ENCODE results near the gene DRC7. TPM values are rescaled to one million over a fixed set of nuclear protein-coding genes. Genes with fewer than 3 reads are reported as not detected.

The DRC7 gene
- total RNA-seq, 2 donors from 2014 or later: not detected

DNA sequence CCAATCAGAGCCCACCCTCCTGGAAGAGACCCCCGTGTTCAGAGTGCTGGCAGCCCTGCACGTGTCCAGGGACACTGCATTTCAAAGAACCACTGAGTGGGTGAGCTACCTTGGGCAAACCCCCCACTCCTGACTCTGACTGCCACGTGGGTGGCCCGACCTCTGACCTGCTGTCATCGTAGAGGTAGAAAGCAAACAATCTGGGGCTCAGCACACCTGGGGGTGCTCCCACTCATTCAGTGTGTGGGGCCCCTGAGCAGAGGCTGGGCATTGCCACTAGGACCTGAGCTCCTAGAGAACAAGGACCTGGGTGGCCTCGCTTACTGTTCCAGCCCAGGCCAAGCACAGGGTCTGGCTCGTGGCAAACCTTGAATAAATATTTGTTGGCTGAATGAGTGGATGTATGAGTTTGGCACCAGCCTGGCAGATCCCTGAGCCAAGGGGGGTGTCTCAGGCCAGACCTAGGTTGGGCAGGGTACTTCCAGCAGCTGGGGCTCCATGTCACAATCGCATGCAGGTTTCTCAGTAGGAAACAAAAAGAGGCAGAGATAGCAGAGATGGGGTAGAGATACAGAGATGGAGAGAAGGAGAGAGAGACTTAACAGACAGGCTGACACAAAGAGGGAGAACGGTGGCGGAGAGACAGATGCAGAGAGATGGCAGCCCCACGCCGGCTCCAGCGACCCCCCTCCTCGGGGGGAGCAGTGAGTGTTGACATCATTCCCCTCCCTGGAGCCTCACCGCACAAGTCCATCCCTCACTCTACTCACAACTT lies 5.4 kb upstream of the DRC7 start:
- DNase-seq (ENCODE audit: low spot score): no peak

DNA sequence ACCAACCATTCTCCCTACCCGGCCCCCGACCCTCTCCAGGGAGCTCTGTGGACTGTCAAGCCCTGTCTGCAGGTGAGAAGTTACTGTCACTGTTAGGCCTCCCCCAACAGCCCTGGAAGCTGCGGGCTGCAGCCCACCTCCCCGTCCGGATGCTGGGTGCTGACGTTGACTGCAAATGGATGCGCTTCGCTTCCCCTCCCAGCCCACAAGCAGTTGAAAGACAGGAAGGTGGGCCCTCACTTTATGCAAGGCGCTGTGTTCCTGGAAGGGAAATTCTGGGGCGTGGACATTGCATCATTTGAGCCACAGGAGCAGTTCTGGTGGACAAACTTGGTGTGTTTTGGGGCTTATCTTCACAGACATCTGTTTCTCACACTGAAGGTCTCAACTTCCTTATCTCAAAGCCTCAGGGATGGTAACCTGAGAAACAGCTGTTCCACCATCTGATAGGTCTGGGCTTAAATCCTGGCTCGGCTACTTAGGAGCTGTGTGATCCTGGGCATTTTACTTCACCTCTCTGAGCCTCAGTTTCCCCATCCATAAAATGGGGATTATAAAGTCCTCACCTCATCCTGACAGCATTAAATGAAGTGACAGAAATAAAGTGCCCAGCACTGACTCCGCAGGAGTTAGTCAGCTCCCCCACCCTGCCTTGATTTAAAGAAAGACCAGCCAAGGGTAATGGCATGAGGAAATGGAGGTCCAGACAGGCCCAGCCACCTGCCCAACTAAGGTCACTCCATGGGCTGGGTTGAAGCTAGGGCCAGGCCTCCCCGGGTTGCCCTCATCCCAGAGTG lies 4.6 kb upstream of the DRC7 start:
- no peak for DNase-seq (ENCODE audit: low spot score)
- intact Hi-C loops (cut with DNase I): no loop called here

More for the DNA sequence above, 5.4 kb upstream of the DRC7 start:
- intact Hi-C loops (cut with DNase I): no loop called here

DNA sequence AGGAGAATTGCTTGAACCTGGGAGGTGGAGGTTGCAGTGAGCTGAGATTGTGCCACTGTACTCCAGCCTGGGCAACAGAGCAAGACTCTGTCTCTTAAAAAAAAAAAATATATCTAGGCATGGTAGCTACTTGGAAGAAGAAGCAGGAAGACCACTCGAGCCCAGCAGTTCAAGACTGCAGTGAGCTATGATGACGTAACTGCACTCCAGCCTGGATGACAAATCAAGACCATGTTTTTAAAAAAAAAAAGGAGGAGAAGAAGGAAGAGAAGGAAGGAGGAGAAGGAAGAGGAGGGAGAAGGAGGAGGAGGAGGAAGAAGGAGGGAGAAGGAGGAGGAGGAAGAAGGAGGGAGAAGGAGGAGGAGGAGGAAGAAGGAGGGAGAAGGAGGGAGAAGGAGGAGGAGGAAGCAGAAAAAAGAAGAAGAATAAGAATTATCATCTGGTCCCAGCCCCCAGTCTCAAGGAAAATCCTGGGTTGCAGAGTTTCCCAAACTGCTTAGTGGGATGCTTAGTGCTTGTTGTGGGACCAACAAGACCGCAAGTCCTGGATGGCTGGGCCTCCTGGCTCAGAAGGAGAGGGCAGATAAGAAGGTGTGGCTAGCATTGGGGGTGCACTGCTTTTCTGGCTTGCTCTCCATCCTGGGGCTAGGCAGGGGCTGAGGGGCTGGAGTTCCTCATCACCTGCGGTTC lies 3.7 kb upstream of the DRC7 start:
- DNase-seq (ENCODE audit: low spot score): no peak
- intact Hi-C loops (cut with DNase I): no loop called here

DNA sequence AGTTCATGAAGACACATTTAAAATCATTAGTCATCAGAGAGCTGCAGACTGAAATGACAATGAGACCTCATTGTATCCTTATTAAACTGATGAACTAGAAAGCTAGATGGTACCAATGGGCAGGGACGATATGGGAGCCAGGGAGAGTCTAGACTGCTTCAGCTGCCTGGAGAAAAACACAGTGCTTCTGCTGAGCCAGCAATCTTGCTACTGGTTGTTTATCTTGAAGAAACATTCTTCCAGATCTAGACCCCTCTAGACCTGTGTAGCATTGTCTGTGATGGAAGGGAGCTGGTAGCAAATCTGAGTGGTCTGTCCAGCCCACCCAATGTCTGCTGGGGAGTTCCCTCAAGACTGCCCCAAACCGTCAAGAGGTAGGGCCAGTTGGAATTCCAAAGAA lies 2.0 kb upstream of the DRC7 start:
- intact Hi-C loops (cut with DNase I): no loop called here
- no peak for DNase-seq (ENCODE audit: low spot score)

- no peak for DNase-seq (ENCODE audit: low spot score)
- intact Hi-C loops (cut with DNase I): no loop called here
Observed at GRCh38 chr16:57693550-57693949, 1.1 kb upstream of the DRC7 start.

GRCh38 chr16:57694231-57694724 lies 328 bp upstream of the DRC7 start:
- no peak for DNase-seq (ENCODE audit: low spot score)
- intact Hi-C loops (cut with DNase I): no loop called here

- intact Hi-C loops (cut with DNase I): no loop called here
Observed at GRCh38 chr16:57695680-57696069, 1.1 kb downstream of the DRC7 start.

DNA sequence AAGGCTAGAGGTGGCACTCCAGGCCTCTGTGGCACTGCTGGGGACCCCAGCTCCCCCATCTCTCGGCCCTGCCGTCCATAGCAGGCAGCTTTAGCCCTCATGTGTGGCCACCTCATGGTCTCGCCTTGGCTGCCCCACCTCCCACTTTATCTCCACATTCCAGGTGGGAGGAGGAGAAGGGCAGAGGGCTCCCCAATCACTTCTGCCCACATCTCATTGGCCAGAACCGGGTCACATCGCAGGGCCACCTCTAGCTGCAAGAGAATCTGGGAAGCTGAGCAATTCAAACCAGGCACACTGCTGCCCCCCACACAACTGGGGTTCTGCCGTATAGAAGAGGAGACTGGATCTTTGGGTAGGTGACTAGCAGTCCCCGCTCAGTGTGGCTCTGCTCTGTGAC lies 1.6 kb downstream of the DRC7 start:
- DNase-seq (ENCODE audit: low spot score): no peak
- intact Hi-C loops (cut with DNase I): no loop called here

More at GRCh38 chr16:57695680-57696069, 1.1 kb downstream of the DRC7 start:
- DNase-seq (ENCODE audit: low spot score): no peak

- intact Hi-C loops (cut with DNase I): no loop called here
- DNase-seq (ENCODE audit: low spot score): no peak
Observed at GRCh38 chr16:57697896-57698537, 3.4 kb downstream of the DRC7 start.

- intact Hi-C loops (cut with DNase I): no loop called here
Observed at GRCh38 chr16:57698812-57699405, 4.3 kb downstream of the DRC7 start.

DNA sequence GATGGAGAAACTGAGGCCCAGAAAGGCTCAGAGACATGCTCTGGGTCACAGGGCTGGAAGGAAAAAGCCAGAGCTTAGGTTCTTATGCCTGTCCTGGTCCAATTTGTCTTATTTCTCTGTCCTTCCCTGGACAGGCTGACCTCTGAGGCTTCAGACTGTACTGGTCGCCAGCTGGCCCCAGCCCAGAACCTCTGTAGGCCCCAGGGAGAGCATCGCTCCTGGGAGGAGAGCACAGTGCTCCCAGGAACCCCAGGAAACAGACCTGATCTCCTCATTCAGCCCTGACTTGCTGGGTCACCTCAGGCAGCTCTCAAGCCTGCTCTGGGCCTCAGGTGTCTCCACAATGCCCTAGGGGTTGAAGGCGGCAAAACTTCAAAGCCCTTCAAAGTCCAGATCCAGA lies 4.9 kb downstream of the DRC7 start:
- intact Hi-C loops (cut with DNase I): no loop called here
- DNase-seq (ENCODE audit: low spot score): no peak

More at GRCh38 chr16:57698812-57699405, 4.3 kb downstream of the DRC7 start:
- no peak for DNase-seq (ENCODE audit: low spot score)

GRCh38 chr16:57699899-57700298 lies 5.3 kb downstream of the DRC7 start:
- intact Hi-C loops (cut with DNase I): no loop called here
- DNase-seq (ENCODE audit: low spot score): peak; percentile 74

DNA sequence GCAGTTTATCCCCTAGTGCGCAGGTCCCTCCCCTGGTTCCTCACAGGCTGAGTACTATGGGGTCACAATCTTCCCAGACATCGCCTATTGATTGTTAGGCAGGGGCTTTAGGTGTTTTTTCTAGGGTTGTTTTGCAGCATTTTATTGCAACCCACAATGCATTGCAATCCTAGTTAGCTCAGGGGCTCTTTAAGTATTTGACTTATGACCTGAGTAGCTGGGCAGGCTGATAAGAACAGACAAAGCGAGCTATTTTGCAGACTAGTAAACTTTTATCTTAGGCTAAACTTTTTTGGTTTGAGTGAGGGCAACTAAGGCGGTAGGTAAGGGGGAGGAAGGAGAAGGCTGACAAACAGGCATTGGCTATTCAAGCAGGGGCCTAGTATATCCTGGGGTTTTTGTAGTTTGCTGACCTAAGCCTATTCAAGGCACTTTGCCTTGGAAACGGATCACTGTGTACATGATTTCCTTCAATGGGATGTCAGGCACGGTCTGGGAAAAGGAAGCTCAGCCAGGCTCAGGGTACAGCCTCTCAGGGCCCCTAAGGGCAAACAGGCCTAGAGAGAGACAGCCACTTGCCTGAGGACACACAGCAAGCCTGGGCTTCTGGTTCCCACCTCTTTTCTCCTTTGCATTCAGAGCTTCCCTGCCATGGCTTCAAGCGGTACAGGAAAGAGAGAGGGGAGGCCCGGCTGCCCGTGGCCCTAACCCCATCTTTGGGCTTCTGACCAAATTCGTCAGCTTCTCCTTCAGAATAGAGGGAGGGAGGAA lies 6.4 kb downstream of the DRC7 start:
- DNase-seq (ENCODE audit: low spot score): no peak
- intact Hi-C loops (cut with DNase I): no loop called here

DNA sequence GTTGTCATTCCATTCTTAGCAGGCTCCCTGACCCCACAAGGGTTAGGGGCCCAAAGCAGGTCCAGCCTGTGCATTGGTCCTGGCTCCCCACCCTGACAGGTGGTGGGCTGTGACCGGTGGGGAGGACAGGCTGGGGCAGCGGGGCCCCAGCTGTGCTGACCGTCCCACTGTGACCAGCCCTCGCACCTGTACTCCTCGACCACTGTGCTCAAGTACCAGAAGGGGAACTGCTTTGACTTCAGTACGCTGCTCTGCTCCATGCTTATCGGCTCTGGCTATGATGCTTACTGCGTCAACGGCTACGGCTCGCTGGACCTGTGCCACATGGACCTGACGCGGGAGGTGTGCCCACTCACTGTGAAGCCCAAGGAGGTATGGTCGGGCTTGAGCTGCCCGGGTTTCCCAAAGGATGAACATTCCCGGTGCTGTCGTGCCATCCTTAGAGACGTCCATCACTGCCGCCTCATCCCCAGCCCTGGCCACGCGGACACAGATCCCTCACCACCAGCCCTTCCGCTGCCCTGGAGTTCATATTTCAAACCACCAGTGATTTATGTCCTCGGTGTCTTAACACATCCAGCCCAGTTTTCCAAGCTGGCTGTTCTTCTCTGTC lies 7.3 kb downstream of the DRC7 start:
- intact Hi-C loops (cut with DNase I): no loop called here
- DNase-seq (ENCODE audit: low spot score): no peak

DNA sequence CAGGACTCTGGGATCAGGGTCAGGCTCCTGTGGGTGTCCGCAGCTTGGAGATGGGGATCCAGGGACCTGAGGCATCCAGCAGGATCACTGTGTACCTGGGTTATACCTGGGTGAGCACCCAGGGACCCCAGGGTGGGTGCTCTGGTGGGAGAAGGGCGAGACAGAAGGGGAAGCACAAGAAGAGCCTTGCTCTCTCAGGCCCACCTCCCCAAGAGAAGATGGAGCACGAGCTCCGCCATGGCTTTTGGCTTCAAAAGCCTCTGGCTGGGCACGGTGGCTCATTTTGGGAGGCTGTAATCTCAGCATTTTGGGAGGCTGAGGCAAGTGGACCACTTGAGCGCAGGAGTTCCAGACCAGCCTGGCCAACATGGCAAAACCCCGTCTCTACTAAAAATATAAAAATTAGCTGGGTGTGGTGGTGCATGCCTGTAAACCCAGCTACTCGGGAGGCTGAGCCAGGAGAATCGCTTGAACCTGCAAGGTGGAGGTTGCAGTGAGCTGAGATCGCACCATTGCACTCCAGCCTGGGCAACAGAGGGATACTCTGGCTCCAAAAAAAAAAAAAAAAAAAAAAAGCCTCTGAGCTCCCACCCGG lies 8.9 kb downstream of the DRC7 start:
- intact Hi-C loops (cut with DNase I): no loop called here
- DNase-seq (ENCODE audit: low spot score): no peak

DNA sequence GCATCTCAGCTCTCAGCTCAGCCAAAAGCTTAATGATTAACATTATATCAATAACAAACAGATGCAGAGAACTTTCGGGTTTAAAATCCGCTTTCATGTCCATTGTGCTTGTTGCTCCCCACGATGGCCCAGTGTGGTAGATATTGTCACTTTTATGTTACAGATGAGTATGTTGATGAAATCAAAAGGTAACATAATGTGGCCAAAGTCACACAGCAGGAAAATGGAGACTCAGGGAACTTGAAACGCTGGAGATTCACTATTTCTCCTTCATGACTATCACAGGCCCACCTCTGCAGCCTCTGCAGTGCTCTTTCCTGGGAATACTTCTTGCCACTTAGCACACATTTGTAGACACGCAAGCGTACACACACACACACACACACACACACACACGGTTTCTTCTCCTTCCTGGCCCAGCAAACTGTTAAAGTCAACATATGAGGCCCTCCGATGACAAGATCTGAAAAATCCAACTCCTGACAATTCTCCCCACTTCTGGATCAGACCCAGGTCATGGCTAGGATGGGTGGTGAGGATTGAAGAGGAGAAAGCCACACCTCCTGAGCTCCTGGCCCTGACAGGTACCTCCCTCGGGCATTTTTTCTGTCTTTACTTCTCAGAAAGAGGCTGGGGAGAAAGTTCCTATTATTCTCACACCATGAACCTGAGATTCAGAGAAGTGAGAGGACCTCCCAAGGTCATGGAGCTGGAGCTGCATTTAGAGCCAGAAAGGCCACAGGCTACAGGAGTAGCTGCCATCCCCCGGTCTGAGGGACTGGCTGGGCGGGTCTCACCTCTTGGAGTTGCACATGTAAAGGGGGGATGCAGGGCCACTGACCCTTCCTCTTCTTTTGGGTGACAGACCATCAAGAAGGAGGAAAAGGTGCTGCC lies 9.7 kb downstream of the DRC7 start:
- DNase-seq (ENCODE audit: low spot score): no peak
- intact Hi-C loops (cut with DNase I): no loop called here
